ENCODE results near the gene ZNF175. TPM values are rescaled to one million over a fixed set of nuclear protein-coding genes. Genes with fewer than 3 reads are reported as not detected.
"Not testable (repeated sequence)": the region's sequence is repeated elsewhere in the genome, so short reads cannot be mapped to it uniquely, and the experiment has no call there.

ZNF175 gene
- total RNA-seq, 1 donor, result 9.9 TPM

DNA sequence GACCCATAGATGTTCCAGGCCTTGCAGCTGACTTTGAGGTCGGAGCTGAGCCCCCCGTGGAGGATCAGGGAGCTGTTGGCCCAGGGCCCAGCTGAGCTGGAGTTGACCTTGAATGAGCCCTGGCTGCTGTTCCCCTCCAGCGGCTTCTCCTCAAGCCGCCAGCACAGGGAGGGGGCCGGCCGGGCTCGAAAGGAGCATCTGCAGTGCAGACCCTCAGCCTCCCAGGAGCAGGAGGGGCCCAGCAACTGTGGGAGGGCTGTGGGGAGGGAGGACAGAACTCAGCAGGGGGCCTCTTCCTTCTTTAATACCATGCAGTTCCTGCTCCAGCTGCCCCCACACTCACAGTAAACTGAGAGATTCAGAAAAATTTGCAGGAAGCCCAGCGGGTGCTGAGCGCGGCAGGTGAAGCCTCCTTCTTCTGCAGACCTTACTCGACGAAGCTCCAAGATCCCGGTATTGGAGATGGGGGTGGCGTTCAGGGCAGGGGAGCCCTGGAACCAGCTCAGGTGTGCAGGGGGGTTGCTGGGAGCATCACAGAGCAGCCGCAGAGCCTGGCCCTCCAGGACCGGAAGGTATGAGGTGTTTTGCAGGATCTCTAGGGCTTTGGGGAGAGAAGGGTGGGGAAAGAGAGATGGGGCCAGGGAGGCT lies 56.5 kb downstream of the ZNF175 start:
- DNase-seq (ENCODE audit: low read depth), result no peak
- TF ChIP-seq, protein P1, sequence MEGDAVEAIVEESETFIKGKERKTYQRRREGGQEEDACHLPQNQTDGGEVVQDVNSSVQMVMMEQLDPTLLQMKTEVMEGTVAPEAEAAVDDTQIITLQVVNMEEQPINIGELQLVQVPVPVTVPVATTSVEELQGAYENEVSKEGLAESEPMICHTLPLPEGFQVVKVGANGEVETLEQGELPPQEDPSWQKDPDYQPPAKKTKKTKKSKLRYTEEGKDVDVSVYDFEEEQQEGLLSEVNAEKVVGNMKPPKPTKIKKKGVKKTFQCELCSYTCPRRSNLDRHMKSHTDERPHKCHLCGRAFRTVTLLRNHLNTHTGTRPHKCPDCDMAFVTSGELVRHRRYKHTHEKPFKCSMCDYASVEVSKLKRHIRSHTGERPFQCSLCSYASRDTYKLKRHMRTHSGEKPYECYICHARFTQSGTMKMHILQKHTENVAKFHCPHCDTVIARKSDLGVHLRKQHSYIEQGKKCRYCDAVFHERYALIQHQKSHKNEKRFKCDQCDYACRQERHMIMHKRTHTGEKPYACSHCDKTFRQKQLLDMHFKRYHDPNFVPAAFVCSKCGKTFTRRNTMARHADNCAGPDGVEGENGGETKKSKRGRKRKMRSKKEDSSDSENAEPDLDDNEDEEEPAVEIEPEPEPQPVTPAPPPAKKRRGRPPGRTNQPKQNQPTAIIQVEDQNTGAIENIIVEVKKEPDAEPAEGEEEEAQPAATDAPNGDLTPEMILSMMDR (IDR thresholded peaks at IDR 0.05; ENCODE audit: insufficient read depth, low read depth, low read length), result no peak
- H3K4me3 ChIP-seq (ENCODE audit: low read depth, low read length), result no peak overlapping the region

DNA sequence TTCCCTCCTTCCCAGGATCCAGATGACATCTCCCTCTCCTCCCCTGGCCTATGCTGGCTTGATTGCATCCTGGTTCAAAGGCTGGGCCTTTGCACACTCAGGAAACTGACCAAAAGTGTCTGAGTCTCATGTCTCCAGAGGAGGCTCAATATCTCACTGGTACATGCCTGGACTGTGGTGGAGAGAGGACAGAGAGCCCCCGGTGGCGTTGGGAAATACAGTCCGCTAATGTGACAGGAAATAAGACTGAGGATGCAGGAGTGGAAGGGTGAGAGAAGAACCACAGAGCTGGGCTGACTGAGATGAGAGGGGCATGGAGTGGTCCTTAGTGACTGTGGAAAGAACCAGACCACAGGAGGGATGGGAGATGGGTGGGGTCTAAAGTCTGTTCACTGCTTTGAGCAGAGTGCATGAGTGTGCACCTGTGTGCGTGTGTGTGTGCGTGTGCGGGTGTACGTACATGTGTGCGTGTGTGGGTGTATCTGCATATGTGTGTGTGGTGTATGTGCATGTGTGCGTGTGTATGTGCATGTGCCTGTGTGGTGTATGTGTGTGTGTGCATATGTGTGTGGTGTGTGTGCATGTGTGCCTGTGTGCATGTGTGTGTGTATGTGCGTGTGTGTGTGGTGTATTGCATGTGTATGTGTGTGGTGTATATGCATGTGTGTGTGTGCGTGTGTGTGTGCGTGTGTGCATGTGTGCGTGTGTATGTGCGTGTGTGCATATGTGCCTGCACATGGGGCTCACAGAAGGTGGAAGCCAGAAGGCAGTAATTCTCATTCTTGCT lies 57.3 kb downstream of the ZNF175 start:
- DNase-seq (ENCODE audit: low read depth), result no peak
- H3K4me3 ChIP-seq (ENCODE audit: low read depth, low read length), result no peak overlapping the region
- TF ChIP-seq, protein P1 (IDR thresholded peaks at IDR 0.05; ENCODE audit: insufficient read depth, low read depth, low read length), result no peak

DNA sequence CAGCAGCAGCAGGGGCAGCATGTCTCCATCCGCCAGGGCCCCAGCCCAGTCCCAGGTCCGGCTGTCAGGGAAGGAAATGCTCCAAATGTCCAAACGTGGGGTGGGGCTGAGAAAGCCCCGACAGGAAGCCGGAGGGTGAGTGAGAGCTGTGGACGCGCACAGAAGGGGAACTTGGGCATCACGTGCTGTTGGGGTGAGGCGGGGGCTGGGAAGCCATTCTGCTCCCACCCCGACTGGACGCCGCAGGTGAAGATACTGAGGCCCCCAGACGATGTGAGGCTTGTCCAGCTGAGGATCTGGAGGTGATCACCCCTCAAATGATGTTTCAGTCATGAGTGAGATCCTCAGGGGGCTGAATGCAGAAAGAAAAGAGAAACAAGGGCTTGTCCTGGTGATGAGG lies 59.2 kb downstream of the ZNF175 start, which contains the start of gene SIGLEC5:
TSS of gene SIGLEC5 (minus strand) at position 87 of the 400 bp plus-strand sequence. CDS start at position 21, 66 bp downstream.
- H3K4me3 ChIP-seq (ENCODE audit: low read depth, low read length); DNase-seq (ENCODE audit: low read depth): not testable (repeated sequence)

DNA sequence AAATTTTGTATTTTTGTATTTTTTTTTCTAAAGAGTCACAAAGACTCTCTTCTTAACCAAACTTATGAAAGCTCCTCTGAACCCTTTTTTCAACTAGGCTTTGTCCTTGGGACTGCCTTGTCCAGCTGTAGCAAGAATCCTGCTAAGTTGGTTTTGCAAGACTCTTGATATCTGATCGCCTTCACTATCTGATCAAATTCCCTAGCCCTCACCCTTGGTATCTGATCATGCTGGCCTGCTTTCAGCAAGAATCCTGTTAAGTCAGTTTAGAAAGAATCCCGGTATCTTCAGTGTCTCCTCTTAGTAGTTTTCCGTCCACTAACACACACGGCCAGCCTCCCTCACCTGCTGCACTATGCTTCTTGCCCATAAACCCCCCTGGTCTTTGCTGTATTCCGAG lies 61.0 kb downstream of the ZNF175 start:
- TF ChIP-seq, protein P1 (IDR thresholded peaks at IDR 0.05; ENCODE audit: insufficient read depth, low read depth, low read length), result no peak
- no peak for DNase-seq (ENCODE audit: low read depth)
- H3K4me3 ChIP-seq (ENCODE audit: low read depth, low read length), result no peak overlapping the region

DNA sequence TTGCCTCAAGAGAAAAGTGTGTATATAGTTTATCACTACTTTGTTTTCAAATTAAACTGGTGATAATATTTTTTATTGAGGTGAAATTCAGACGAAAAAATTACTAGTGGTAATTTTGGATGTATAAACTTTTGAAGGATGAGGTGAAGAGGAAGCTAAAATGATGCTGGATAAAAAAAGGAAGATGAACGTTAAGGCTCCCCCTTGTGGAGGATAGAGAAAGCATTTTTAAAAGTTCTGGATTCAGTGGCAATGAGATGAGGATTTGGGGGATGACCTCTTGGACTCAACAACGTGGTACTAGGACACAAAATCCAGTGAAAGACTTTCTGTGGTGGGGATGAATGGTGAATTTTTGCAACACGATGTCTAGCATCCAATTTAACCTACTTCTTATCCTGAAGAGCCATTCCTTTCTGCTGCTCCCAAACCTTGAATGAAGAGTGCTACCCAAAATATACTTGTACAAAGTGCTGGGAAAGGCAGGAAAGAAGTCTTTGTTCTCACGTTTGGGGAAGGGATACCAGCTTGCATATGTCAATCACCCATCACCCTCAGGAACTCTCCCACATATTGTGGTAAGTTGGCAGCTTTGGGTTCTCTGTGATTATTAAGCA lies 66.4 kb downstream of the ZNF175 start:
- DNase-seq (ENCODE audit: low read depth), result no peak
- H3K4me3 ChIP-seq (ENCODE audit: low read depth, low read length), result no peak overlapping the region
- TF ChIP-seq, protein P1 (IDR thresholded peaks at IDR 0.05; ENCODE audit: insufficient read depth, low read depth, low read length), result peak; percentile 41

DNA sequence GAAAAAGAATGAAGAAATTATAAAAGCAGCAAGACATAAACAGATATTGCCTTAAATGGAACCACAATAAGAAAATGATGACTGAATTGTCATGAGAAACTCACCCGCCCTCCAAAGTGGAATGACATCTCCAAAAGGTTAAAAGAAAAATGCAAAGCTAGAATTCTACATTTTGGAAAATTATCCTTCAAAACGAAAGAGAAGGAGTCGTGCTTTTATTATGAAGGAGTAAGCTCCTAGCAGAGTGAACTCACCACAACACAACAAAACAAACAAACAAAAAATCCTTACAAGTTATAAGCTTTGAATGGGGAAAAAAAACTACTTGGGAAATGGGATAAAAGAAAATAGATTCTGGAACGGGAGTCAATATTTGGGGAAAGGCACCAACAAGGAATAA lies 68.8 kb downstream of the ZNF175 start:
- TF ChIP-seq, protein P1 (IDR thresholded peaks at IDR 0.05; ENCODE audit: insufficient read depth, low read depth, low read length), result no peak
- H3K4me3 ChIP-seq (ENCODE audit: low read depth, low read length), result no peak overlapping the region
- DNase-seq (ENCODE audit: low read depth), result no peak

DNA sequence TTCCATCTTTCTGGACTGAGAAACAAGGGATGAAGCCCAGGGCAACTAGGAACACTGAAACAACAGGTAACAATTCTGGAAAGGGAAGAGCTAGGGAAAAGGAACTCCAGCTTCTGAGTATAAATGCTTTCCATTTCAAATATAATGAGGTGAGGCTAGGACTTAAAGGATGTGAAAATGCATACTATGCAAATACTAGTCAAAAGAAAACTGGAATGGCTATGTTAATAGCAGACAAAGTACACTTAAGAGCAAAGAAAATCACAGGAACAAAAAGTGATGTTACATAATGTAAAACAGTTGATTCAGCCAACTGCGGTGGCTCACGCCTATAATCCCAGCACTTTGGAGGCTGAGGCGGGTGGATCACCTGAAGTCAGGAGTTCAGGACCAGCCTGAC lies 69.3 kb downstream of the ZNF175 start:
- no peak overlapping the region for H3K4me3 ChIP-seq (ENCODE audit: low read depth, low read length)
- TF ChIP-seq, protein P1 (IDR thresholded peaks at IDR 0.05; ENCODE audit: insufficient read depth, low read depth, low read length), result no peak
- DNase-seq (ENCODE audit: low read depth), result no peak

All from fibroblast of villous mesenchyme (primary cell).